ENCODE data around the gene C11orf68. TPM values are rescaled to one million over a fixed set of nuclear protein-coding genes. Genes with fewer than 3 reads are reported as not detected.

Gene C11orf68
- total RNA-seq, 2 experiments from 2014 or later: 15.2 to 18.2 TPM

DNA sequence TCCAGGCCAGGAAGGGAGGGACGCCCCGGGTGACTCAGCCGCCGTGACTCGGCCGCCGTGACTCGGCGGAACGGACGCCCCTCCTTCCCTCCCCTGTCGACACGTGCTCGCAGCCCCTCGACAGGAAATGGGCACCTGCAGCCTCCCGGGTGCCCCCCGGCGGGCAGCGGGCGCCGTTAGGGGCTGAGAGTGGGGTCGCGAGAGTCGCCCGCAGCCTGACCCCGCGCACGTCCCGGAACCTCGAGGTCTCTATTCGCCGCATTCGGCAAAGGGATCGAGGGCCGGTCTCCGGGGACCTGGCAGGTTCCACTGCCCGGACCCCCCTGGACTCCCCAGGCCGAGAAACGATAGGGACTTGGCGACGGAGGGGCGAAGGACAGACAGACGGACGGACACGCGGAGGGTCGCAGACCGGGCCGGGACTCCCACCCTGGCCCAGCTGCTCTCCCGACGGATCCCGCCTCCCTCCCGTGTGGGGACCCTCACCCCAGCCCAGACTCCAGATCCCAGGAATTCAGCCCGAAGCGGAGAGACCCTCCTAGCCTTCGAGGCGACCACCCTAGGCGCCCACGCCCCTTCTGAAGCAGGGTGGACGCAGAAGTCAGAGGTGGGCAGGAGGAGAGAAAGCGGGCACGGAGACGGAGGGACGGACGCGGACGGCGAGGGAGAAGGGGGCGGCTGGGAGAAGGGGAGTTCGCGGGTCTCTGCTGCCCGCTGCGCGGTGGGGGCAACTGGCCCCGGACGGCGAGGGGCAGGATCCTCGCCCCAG, 19.3 kb downstream of the C11orf68 start:
- CTCF ChIA-PET: interaction anchor here (0.5 to 8.1 kb wide), 4 partner anchors 12 to 475 kb away, joined by 3 to 95 read pairs (median 6); partner anchors contain the start of genes CCDC85B and FIBP
- POLR2A ChIA-PET: interaction anchor here (1.5 to 5.4 kb wide), 2 partner anchors 9 to 18 kb away, joined by 11 to 67 read pairs; partner anchors contain the start of genes CCDC85B and FIBP

GRCh38 chr11:65898656-65899355, 20.1 kb downstream of the C11orf68 start:
- ChIA-PET CTCF (interaction anchor here (0.5 to 8.1 kb wide), 9 partner anchors 11 to 474 kb away, joined by 3 to 95 read pairs (median 3); partner anchors contain the start of genes CCDC85B, FIBP, MUS81 and OVOL1), POLR2A (interaction anchor here (0.6 to 5.4 kb wide), 5 partner anchors 9 to 1347 kb away, joined by 3 to 67 read pairs (median 5); partner anchors contain the start of genes CCDC85B and FIBP)

- POLR2A ChIA-PET: no interaction called here
- CTCF ChIA-PET: interaction anchor here (1.0 to 8.1 kb wide), 3 partner anchors 9 to 92 kb away, joined by 3 to 95 read pairs (median 7); partner anchors contain the start of genes CCDC85B, FIBP and MUS81
Measured at GRCh38 chr11:65897020-65897471, 21.8 kb downstream of the C11orf68 start.

- ChIA-PET POLR2A (no interaction called here), CTCF (interaction anchor here (1.0 to 8.1 kb wide), 3 partner anchors 9 to 93 kb away, joined by 3 to 95 read pairs (median 3); partner anchors contain the start of genes CCDC85B and FIBP)
Measured at GRCh38 chr11:65896034-65896999, 22.5 kb downstream of the C11orf68 start.

GRCh38 chr11:65895482-65895981, 23.3 kb downstream of the C11orf68 start:
- POLR2A ChIA-PET: no interaction called here

GRCh38 chr11:65894034-65894591, 24.7 kb downstream of the C11orf68 start:
- CTCF ChIA-PET: interaction anchor here (0.6 to 12.8 kb wide), 5 partner anchors 9 to 563 kb away, joined by 3 to 163 read pairs (median 4); partner anchors contain the start of genes CFL1 and MUS81
- POLR2A ChIA-PET: interaction anchor here (0.7 to 0.9 kb wide), 3 partner anchors 24 to 74 kb away, joined by 3 read pairs; no protein-coding TSS in a partner anchor

More at GRCh38 chr11:65895482-65895981, 23.3 kb downstream of the C11orf68 start:
- CTCF ChIA-PET: interaction anchor here (1.0 to 8.1 kb wide), 2 partner anchors 8 to 91 kb away, joined by 3 to 95 read pairs; partner anchors contain the start of genes CCDC85B and FIBP

DNA sequence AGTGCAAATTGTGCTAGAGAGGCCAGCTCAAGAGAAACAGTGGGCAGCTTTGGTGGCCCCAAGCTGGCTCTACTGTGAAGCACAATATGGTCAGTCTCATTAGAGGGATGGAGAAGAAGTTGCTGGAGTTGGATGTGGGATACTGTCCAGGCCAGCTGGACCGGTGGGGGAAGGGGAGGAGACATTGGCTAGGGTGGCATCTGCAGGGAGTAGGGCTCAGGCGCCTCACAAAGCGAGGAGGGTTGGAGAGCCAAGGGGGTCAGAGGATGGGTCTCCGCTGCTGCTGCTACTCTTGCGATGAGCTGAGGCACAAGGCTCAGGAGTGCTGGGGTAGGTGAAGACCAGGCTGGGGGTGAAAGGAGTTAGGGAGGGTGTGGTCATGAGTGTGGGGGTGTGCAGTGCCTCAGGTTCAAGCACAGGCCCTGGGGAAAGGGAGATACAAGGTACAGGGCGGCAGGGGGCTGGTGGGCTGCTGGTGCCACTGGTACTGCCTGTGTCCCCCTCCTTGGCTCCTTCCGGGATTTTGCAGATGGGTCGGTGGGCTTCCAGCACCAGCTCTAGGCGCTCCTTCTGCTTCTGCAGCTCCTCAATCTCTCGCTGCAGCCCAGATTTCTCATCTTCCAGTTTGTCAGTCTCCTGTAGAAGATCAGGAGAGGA, 26.1 kb downstream of the C11orf68 start:
- CTCF ChIA-PET: interaction anchor here (0.6 to 12.8 kb wide), 7 partner anchors 8 to 96 kb away, joined by 3 to 163 read pairs (median 10); partner anchors contain the start of genes CFL1, CTSW and MUS81

DNA sequence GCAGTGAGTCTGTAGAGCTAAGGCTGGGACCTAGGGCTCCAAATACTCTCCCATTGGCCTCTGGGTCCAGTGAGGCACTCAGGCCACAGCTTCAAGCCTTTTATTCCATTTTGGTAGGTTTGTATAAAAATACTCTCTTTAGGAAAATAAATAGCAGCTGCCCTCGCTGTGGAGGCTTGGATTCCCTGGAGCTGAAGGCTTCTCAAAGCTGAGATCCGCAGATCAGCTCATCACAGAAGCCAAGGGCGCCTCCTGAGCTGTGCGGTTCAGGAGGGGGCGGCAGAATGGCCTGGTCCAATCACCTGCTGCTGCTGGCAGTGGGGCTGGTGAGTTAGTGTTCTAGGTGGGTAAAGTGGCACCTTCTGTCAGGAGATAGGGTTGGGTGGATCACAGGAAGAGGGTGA, 26.7 kb downstream of the C11orf68 start:
- CTCF ChIA-PET: interaction anchor here (0.6 to 12.8 kb wide), 8 partner anchors 7 to 153 kb away, joined by 3 to 163 read pairs (median 10); partner anchors contain the start of genes CFL1, CTSW, FOSL1 and MUS81
- POLR2A ChIA-PET: interaction anchor here (1.2 to 4.7 kb wide), 2 partner anchors 8 to 33 kb away, joined by 3 to 67 read pairs; partner anchors contain the start of gene FOSL1

More for the DNA sequence above, 26.1 kb downstream of the C11orf68 start:
- POLR2A ChIA-PET: interaction anchor here (1.2 to 4.7 kb wide), 2 partner anchors 7 to 33 kb away, joined by 3 to 67 read pairs; partner anchors contain the start of gene FOSL1

- CTCF ChIA-PET: interaction anchor here (1.0 to 12.8 kb wide), 11 partner anchors 7 to 176 kb away, joined by 3 to 163 read pairs (median 10); partner anchors contain the start of genes C11orf68, CFL1, CTSW and FOSL1
- POLR2A ChIA-PET: interaction anchor here (0.6 to 4.7 kb wide), 16 partner anchors 9 to 321 kb away, joined by 3 to 67 read pairs (median 4); partner anchors contain the start of genes BANF1, C11orf68, CFL1 and EIF1AD
Measured at GRCh38 chr11:65891219-65892136, 27.4 kb downstream of the C11orf68 start.

- CTCF ChIA-PET: interaction anchor here (1.1 to 12.8 kb wide), 12 partner anchors 8 to 177 kb away, joined by 3 to 163 read pairs (median 12); partner anchors contain the start of genes C11orf68, CFL1, CTSW and FOSL1
- POLR2A ChIA-PET: interaction anchor here (0.6 to 4.7 kb wide), 20 partner anchors 9 to 383 kb away, joined by 3 to 67 read pairs (median 4); partner anchors contain the start of genes BANF1, C11orf68, CFL1 and EIF1AD
Measured at GRCh38 chr11:65890324-65891218, 28.3 kb downstream of the C11orf68 start, which contains the start of gene CCDC85B. CCDC85B (plus strand) TSS chr11:65890673; CDS start chr11:65890784, 111 bp downstream.

- POLR2A ChIA-PET: interaction anchor here (0.6 to 4.7 kb wide), 11 partner anchors 9 to 317 kb away, joined by 3 to 67 read pairs (median 4); partner anchors contain the start of genes CFL1, FOSL1 and MUS81
Measured at GRCh38 chr11:65888163-65888814, 30.6 kb downstream of the C11orf68 start, which contains the start of gene FIBP. FIBP (minus strand) TSS chr11:65888471; CDS start chr11:65888418, 53 bp downstream.

DNA sequence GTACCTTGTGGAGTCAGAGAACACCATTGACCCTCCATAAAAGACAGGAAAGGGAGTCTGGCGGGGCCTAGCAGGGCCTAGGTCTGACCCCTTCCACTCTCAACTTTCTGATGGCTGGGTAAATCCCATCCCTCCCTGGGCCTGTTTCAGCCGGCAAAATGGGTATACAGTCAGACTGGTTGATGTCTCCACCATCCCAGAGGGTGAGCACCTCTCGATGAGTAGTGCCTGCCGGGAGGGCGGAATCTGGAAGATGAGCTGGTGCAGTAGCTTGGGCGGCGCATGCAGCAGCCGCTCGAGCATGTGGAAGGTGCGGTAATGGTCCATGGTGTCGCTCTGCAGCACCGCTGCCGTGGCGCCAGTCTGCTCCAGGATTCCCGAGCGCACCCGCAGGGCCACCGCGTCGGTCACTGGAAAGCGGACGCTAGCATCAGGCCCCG, 31.1 kb downstream of the C11orf68 start:
- ChIA-PET POLR2A (interaction anchor here (0.6 to 4.7 kb wide), 10 partner anchors 9 to 316 kb away, joined by 3 to 67 read pairs (median 4); partner anchors contain the start of genes CFL1, FOSL1 and MUS81), CTCF (interaction anchor here (0.6 to 12.8 kb wide), 27 partner anchors 10 to 1602 kb away, joined by 3 to 163 read pairs (median 4); partner anchors contain the start of genes C11orf68, CFL1, CTSW and FOSL1)

More at GRCh38 chr11:65888163-65888814, 30.6 kb downstream of the C11orf68 start, which contains the start of gene FIBP:
- CTCF ChIA-PET: interaction anchor here (0.6 to 12.8 kb wide), 33 partner anchors 11 to 1601 kb away, joined by 3 to 163 read pairs (median 3); partner anchors contain the start of genes C11orf68, CFL1, CTSW and FOSL1
